Ishikawa (cell line): ENCODE data around the gene WDFY2.

Experiments used
- MAX ChIP-seq: IDR thresholded peaks from 2 replicates; pipeline ENCODE4 v1.6.1; 2012
- RAD21 ChIP-seq: IDR thresholded peaks from 2 replicates; pipeline ENCODE4 v1.6.1; 2012; ENCODE audit warnings: low read depth
- TAF1 ChIP-seq: IDR thresholded peaks from 2 replicates; pipeline ENCODE4 v1.6.1; 2012; ENCODE audit warnings: low read depth, mild to moderate bottlenecking
- YY1 ChIP-seq: IDR thresholded peaks from 2 replicates; pipeline ENCODE4 v1.6.1; 2012; ENCODE audit warnings: low read depth
- TF ChIP-seq, protein P1 (sequence below): IDR thresholded peaks from 2 replicates; pipeline ENCODE4 v1.6.1; 2012; ENCODE audit warnings: low read depth, mild to moderate bottlenecking

DNA sequence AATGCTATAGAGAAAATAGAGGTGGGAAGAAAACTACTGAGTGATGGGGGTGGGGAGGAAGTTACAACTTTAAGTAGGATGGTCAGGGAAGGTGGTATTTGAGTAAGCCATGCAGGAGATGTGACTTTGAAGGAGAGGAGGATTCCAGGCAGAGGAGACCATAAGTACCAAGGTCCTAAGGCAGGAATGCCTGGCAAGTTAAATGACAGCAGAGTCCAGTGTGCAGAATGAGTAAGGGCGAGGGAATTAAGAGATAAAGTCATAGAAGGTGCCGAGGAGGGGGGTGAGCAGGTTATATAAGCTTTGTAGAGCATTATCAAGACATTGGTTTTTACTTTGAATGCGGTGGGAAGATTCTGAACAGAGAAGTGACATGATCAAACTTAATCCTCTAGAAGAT lies 43.2 kb upstream of the WDFY2 start:
- TF ChIP-seq YY1, result no peak
- TF ChIP-seq, protein P1, sequence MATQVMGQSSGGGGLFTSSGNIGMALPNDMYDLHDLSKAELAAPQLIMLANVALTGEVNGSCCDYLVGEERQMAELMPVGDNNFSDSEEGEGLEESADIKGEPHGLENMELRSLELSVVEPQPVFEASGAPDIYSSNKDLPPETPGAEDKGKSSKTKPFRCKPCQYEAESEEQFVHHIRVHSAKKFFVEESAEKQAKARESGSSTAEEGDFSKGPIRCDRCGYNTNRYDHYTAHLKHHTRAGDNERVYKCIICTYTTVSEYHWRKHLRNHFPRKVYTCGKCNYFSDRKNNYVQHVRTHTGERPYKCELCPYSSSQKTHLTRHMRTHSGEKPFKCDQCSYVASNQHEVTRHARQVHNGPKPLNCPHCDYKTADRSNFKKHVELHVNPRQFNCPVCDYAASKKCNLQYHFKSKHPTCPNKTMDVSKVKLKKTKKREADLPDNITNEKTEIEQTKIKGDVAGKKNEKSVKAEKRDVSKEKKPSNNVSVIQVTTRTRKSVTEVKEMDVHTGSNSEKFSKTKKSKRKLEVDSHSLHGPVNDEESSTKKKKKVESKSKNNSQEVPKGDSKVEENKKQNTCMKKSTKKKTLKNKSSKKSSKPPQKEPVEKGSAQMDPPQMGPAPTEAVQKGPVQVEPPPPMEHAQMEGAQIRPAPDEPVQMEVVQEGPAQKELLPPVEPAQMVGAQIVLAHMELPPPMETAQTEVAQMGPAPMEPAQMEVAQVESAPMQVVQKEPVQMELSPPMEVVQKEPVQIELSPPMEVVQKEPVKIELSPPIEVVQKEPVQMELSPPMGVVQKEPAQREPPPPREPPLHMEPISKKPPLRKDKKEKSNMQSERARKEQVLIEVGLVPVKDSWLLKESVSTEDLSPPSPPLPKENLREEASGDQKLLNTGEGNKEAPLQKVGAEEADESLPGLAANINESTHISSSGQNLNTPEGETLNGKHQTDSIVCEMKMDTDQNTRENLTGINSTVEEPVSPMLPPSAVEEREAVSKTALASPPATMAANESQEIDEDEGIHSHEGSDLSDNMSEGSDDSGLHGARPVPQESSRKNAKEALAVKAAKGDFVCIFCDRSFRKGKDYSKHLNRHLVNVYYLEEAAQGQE, result no peak
- no peak for TF ChIP-seq MAX
- no peak for TF ChIP-seq RAD21
- no peak for TF ChIP-seq TAF1
